K562 (cell line): ENCODE data around the gene ADAMTS14. TPM values are rescaled to one million over a fixed set of nuclear protein-coding genes. Genes with fewer than 3 reads are reported as not detected.

Experiments
- ASH1L ChIP-seq: fragments of 450-650 bp; IDR thresholded peaks from 2 replicates; pipeline ENCODE4 v1.6.1; 2018; ENCODE audit warnings: borderline replicate concordance, mild to moderate bottlenecking, low read depth; ENCODE audit not compliant: partially characterized antibody
- ATF1 ChIP-seq, 2 experiments: fragments of 450-650 bp in 1 of 2; IDR thresholded peaks; 2 replicates each; pipeline ENCODE4 v1.6.1; 2016; ENCODE audit warnings: missing compliant biosample characterization in 1 of 2, missing genetic modification characterization in 1 of 2
- CHD2 ChIP-seq: IDR thresholded peaks from 2 replicates; pipeline ENCODE4 v1.6.1; 2011; ENCODE audit warnings: low read depth, low read length
- ELF2 ChIP-seq: fragments of 250-450 bp; sonication (Bioruptor Pico); IDR thresholded peaks from 2 replicates; pipeline ENCODE4 v1.5.0; 2021; ENCODE audit warnings: mild to moderate bottlenecking
- IRF2 ChIP-seq: sonication (generic); formaldehyde crosslinking; IDR thresholded peaks from 2 replicates; pipeline ENCODE4 v1.8.1; 2022; ENCODE audit warnings: mild to moderate bottlenecking, missing genetic modification reagents
- JUNB ChIP-seq: fragments of 450-650 bp; formaldehyde crosslinking; conservative IDR thresholded peaks from 2 replicates; pipeline ENCODE4 v1.4.0; 2020; ENCODE audit warnings: mild to moderate bottlenecking
- MTA2 ChIP-seq: fragments of 450-650 bp; IDR thresholded peaks from 2 replicates; pipeline ENCODE4 v1.6.1; 2016; ENCODE audit warnings: low read depth
- NRF1 ChIP-seq, 2 experiments: fragments of 450-650 bp; IDR thresholded peaks in 1 of 2; conservative IDR thresholded peaks in 1 of 2; 2 replicates each; pipeline ENCODE4 v1.6.1; 2014; ENCODE audit warnings: mild to moderate bottlenecking in 2 of 2
- RFX5 ChIP-seq: IDR thresholded peaks from 2 replicates; pipeline ENCODE4 v1.6.1; 2011; ENCODE audit warnings: low read depth, mild to moderate bottlenecking, improper control_type of control experiment, low read length
- SMAD4 ChIP-seq: fragments of 250-450 bp; sonication (Bioruptor Pico); conservative IDR thresholded peaks from 2 replicates; pipeline ENCODE4 v1.8.0; 2021; ENCODE audit warnings: inconsistent platforms, mild to moderate bottlenecking, moderate library complexity
- TEAD2 ChIP-seq: fragments of 450-650 bp; IDR thresholded peaks from 2 replicates; pipeline ENCODE4 v1.6.1; 2016; ENCODE audit warnings: missing genetic modification characterization, control low read depth, missing compliant biosample characterization
- ZFPM2 ChIP-seq: fragments of 250-450 bp; sonication (Bioruptor Pico); IDR thresholded peaks from 2 replicates; pipeline ENCODE4 v1.5.1; 2022; ENCODE audit warnings: mild to moderate bottlenecking
- ZNF561 ChIP-seq: fragments of 450-650 bp; formaldehyde crosslinking; conservative IDR thresholded peaks from 2 replicates; pipeline ENCODE4 v1.4.0; 2020; ENCODE audit warnings: mild to moderate bottlenecking, moderate library complexity
- polyA plus RNA-seq, 8 experiments: library from polyadenylated mRNA; depleted of rRNA in 4 of 8; stranded (reverse) in 5 of 8; unstranded in 3 of 8; fragments of >200 nt; fragmentation: Nextera tagmentation in 2 of 8; fragmentation: Illumina TruSeq in 1 of 8; extraction: Ambion mirVana in 2 of 8; extraction: Trizol in 1 of 8; gene quantifications; 2 replicates each; pipeline versions ENCODE4 v1.2.1 to v1.2.3, GENCODE V29; 2011 to 2014; ENCODE audit warnings: inconsistent platforms in 1 of 8, missing spikeins in 1 of 8
- total RNA-seq, 7 experiments: library from RNA; depleted of rRNA in 6 of 7; stranded (reverse); fragments of >200 nt in 6 of 7; fragmentation: Illumina TruSeq in 2 of 7; extraction: Trizol in 2 of 7; gene quantifications; 2 replicates each; pipeline versions ENCODE4 v1.2.1 to v1.2.3, GENCODE V29; 2011 to 2021; ENCODE audit warnings: low replicate concordance in 1 of 7
- TF ChIP-seq, protein P1 (sequence below): fragments of 250-450 bp; sonication (Bioruptor Pico); IDR thresholded peaks from 2 replicates; pipeline ENCODE4 v1.4.0; 2020; ENCODE audit warnings: mild to moderate bottlenecking, moderate library complexity
- TF ChIP-seq, protein P2 (sequence below): fragments of 450-650 bp; IDR thresholded peaks from 2 replicates; pipeline ENCODE4 v1.6.1; 2016
- TF ChIP-seq, protein P3 (sequence below): sonication (generic); formaldehyde crosslinking; IDR thresholded peaks from 2 replicates; pipeline ENCODE4 v1.9.0; 2022; ENCODE audit warnings: mild to moderate bottlenecking, missing genetic modification reagents
- TF ChIP-seq, protein P4 (sequence below): fragments of 450-650 bp; formaldehyde crosslinking; IDR thresholded peaks from 2 replicates; pipeline ENCODE4 v1.4.0; 2020; ENCODE audit warnings: mild to moderate bottlenecking, moderate library complexity
- TF ChIP-seq, protein P5 (sequence below): fragments of 450-650 bp; IDR thresholded peaks from 2 replicates; pipeline ENCODE4 v1.6.1; 2016; ENCODE audit warnings: borderline replicate concordance

The ADAMTS14 gene
- total and polyA plus RNA-seq, 9 of the 15 experiments (the other 6 are each of a cell fraction or from before 2014, with no cell fraction given), result 0.04 to 37.4 (median 15.9) TPM

DNA sequence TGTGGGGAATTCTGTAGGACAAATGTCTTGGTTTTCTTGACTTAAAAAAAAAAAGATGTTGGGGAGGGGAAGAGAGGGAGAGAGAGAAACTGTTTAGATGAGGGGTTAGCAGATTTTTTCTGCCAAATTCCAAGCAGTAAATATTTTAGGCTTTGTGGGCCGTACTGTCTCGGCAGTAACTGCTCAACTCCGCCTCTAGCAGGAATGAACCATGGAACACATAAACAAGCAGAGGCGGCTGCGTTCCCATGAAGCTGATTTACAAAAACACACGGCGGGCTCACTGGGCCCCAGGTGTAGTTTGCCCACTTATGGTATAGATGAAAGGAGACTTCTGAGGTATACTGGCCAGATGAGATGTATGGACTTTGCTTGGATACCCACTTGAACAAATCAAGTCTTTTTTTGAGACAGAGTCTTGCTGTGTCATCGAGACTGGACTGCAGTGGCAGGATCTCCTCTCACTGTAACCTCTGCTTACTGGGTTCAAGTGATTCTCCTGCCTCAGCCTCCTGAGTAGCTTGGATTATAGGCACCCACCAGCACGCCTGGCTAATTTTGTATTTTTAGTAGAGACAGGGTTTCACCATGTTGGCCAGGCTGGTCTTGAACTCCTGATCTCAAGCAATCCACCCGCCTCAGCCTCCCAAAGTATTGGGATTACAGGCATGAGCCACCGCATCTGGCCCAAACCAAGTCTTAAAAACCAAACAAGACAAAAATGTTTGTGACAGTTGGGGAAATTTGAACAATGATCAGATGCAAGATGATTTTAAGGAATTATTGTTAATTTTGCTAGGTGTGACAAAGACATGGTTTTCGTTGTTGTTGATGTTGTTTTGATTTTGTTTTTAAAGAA is 9.7 kb upstream of the ADAMTS14 start (continued):
- TF ChIP-seq, protein P1, sequence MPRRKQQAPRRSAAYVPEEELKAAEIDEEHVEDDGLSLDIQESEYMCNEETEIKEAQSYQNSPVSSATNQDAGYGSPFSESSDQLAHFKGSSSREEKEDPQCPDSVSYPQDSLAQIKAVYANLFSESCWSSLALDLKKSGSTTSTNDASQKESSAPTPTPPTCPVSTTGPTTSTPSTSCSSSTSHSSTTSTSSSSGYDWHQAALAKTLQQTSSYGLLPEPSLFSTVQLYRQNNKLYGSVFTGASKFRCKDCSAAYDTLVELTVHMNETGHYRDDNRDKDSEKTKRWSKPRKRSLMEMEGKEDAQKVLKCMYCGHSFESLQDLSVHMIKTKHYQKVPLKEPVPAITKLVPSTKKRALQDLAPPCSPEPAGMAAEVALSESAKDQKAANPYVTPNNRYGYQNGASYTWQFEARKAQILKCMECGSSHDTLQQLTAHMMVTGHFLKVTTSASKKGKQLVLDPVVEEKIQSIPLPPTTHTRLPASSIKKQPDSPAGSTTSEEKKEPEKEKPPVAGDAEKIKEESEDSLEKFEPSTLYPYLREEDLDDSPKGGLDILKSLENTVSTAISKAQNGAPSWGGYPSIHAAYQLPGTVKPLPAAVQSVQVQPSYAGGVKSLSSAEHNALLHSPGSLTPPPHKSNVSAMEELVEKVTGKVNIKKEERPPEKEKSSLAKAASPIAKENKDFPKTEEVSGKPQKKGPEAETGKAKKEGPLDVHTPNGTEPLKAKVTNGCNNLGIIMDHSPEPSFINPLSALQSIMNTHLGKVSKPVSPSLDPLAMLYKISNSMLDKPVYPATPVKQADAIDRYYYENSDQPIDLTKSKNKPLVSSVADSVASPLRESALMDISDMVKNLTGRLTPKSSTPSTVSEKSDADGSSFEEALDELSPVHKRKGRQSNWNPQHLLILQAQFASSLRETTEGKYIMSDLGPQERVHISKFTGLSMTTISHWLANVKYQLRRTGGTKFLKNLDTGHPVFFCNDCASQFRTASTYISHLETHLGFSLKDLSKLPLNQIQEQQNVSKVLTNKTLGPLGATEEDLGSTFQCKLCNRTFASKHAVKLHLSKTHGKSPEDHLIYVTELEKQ (CRISPR knock-in tag), result peak; percentile 72; the same call in 1 of the 2 replicates
- TF ChIP-seq ASH1L (no peak), ATF1 (CRISPR knock-in tag; IDR thresholded peaks at IDR 0.05) (no peak), ATF1 (tag; IDR thresholded peaks at IDR 0.05) (peak; percentile 51), NRF1 (conservative IDR thresholded peaks at IDR 0.05 in 1 of 2, IDR thresholded peaks at IDR 0.05 in 1 of 2) (no peak), RFX5 (no peak), ELF2 (CRISPR knock-in tag) (no peak), ZNF561 (CRISPR knock-in tag) (no peak), SMAD4 (CRISPR knock-in tag) (peak; percentile 68), JUNB (CRISPR knock-in tag) (no peak), IRF2 (CRISPR knock-in tag) (no peak), TEAD2 (tag) (no peak), MTA2 (0 out of 2 replicates have a peak, but pooled peaks have one; percentile 8), ZFPM2 (CRISPR knock-in tag) (no peak), CHD2 (no peak)
- TF ChIP-seq, protein P2, sequence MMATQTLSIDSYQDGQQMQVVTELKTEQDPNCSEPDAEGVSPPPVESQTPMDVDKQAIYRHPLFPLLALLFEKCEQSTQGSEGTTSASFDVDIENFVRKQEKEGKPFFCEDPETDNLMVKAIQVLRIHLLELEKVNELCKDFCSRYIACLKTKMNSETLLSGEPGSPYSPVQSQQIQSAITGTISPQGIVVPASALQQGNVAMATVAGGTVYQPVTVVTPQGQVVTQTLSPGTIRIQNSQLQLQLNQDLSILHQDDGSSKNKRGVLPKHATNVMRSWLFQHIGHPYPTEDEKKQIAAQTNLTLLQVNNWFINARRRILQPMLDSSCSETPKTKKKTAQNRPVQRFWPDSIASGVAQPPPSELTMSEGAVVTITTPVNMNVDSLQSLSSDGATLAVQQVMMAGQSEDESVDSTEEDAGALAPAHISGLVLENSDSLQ, result no peak
- TF ChIP-seq, protein P3, sequence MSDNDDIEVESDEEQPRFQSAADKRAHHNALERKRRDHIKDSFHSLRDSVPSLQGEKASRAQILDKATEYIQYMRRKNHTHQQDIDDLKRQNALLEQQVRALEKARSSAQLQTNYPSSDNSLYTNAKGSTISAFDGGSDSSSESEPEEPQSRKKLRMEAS (CRISPR knock-in tag), result no peak
- TF ChIP-seq, protein P4, sequence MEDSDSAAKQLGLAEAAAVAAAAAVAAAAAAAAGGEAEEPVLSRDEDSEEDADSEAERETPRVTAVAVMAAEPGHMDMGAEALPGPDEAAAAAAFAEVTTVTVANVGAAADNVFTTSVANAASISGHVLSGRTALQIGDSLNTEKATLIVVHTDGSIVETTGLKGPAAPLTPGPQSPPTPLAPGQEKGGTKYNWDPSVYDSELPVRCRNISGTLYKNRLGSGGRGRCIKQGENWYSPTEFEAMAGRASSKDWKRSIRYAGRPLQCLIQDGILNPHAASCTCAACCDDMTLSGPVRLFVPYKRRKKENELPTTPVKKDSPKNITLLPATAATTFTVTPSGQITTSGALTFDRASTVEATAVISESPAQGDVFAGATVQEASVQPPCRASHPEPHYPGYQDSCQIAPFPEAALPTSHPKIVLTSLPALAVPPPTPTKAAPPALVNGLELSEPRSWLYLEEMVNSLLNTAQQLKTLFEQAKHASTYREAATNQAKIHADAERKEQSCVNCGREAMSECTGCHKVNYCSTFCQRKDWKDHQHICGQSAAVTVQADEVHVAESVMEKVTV, result no peak
- TF ChIP-seq, protein P5, sequence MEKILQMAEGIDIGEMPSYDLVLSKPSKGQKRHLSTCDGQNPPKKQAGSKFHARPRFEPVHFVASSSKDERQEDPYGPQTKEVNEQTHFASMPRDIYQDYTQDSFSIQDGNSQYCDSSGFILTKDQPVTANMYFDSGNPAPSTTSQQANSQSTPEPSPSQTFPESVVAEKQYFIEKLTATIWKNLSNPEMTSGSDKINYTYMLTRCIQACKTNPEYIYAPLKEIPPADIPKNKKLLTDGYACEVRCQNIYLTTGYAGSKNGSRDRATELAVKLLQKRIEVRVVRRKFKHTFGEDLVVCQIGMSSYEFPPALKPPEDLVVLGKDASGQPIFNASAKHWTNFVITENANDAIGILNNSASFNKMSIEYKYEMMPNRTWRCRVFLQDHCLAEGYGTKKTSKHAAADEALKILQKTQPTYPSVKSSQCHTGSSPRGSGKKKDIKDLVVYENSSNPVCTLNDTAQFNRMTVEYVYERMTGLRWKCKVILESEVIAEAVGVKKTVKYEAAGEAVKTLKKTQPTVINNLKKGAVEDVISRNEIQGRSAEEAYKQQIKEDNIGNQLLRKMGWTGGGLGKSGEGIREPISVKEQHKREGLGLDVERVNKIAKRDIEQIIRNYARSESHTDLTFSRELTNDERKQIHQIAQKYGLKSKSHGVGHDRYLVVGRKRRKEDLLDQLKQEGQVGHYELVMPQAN, result 0 out of 2 replicates have a peak, but pooled peaks have one; percentile 26
